ENCODE measurements around the gene PACC1.
"Not testable (repeated sequence)": the region's sequence is repeated elsewhere in the genome, so short reads cannot be mapped to it uniquely, and the experiment has no call there.

The PACC1 gene

DNA sequence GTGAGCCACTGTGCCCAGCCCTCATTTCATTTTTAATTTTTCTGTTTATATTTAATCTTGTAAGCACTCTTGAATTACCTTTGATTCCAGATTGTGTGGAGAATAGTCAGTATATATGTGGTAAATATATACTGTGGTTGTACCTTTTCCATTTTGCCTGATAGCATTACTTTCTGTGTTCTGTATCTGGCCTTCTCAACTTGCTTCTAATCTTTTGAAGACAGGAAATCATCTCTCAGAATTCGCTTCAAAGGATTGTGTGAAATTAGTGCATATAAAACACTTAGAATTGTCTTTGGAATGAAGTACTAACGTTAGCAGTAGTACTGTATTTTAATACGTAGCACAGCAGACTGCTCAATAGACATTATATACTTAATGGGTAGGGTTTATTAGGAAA is 91.6 kb downstream of the PACC1 start:
- DNase-seq = no peak

DNA sequence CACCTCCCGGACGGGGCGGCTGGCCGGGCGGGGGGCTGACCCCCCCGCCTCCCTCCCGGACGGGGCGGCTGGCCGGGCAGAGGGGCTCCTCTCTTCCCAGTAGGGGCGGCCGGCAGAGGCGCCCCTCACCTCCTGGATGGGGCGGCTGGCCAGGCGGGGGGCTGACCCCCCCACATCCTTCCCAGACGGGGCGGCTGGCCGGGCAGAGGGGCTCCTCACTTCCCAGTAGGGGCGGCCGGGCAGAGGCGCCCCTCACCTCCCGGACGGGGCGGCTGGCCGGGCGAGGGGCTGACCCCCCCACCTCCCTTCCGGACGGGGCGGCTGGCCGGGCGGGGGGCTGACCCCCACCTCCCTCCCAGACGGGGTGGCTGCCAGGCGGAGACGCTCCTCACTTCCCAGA is 93.7 kb downstream of the PACC1 start:
- not testable (repeated sequence) for DNase-seq

DNA sequence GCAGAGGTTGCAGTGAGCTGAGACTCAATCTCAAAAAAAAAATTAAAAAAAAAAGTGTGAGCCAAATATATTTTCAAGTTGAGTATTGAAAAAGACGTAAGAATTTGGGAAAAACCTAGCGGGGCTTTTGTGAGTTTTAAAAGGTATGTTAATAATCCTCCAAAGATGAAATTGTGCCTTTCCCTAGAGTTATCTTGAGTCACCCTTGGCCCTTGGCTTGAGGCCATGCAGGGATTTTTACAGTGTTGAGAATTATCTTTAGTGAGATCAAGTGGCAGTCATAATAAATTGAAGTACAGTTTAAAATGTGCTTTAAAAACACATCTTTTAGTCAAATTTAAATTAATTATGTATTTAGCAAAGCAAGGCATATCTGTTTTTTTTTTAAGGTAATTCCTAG is 96.8 kb downstream of the PACC1 start:
- DNase-seq = no peak

DNA sequence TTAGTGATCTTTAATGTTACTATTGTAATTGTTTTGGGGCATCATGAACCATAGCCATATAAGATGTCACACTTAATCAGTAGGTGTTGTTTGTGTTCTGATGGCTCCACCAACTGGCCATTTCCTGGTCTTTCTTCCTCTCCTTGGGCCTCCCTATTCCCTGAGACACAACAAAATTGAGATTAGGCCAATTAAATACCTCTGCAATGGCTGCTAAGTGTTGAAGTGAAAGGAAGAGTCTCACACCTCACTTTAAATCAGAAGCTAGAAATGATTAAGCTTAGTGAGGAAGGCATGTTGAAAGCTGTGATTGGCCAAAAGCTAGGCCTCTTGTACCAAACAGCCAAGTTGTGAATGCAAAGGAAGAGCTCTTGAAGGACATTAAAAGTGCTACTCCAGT is 98.8 kb downstream of the PACC1 start:
- DNase-seq = no peak

DNA sequence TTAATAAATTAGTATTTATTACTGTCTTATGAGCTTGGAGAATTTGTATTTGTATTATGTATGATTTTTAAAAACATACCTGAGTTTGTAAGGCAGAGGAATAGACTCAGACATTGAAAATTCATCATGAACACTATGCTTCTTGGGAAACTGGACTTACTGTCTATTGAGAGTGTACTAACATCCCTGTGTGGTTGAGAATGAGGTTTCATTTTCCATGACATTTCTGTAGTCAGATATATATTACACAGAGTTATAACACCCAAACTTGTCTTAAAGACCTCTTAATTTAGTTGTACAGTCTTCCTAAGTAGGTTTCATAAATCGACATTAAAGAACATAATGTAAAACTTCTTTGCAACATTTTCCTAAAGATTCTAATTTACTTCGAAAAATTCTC is 99.5 kb downstream of the PACC1 start:
- no peak for DNase-seq
